GM12878 (cell line): ENCODE measurements around the gene ISCA2. TPM values are rescaled to one million over a fixed set of nuclear protein-coding genes. Genes with fewer than 3 reads are reported as not detected.

Experiments
- BACH1 ChIP-seq: fragments of 450-650 bp; IDR thresholded peaks from 2 replicates; pipeline ENCODE4 v1.6.1; 2017; ENCODE audit warnings: mild to moderate bottlenecking, borderline replicate concordance
- CHD2 ChIP-seq: IDR thresholded peaks from 2 replicates; pipeline ENCODE4 v1.6.1; 2011; ENCODE audit warnings: low read depth, low read length, improper control_type of control experiment, borderline replicate concordance
- EP300 ChIP-seq, 2 experiments: fragments of 150-350 bp in 1 of 2; IDR thresholded peaks; 2 replicates each; pipeline ENCODE4 v1.6.1; 2011 to 2012; ENCODE audit warnings: low read depth in 2 of 2, low read length in 2 of 2, borderline replicate concordance in 1 of 2, improper control_type of control experiment in 1 of 2, inconsistent platforms in 1 of 2; ENCODE audit not compliant: control insufficient read depth in 1 of 2
- PAX5 ChIP-seq: IDR thresholded peaks from 2 replicates; pipeline ENCODE4 v1.6.1; 2011; ENCODE audit warnings: low read depth, low read length, borderline replicate concordance
- RCOR1 ChIP-seq: conservative IDR thresholded peaks from 2 replicates; pipeline ENCODE4 v1.6.1; 2012; ENCODE audit warnings: low read depth, low read length, improper control_type of control experiment
- SIN3A ChIP-seq: IDR thresholded peaks from 2 replicates; pipeline ENCODE4 v1.6.1; 2012; ENCODE audit warnings: low read depth, low read length, improper control_type of control experiment
- SIX5 ChIP-seq: IDR thresholded peaks from 2 replicates; pipeline ENCODE4 v1.6.1; 2011; ENCODE audit warnings: mild to moderate bottlenecking, low read depth, low read length, moderate library complexity; ENCODE audit not compliant: severe bottlenecking
- ZBTB4 ChIP-seq: fragments of 450-650 bp; formaldehyde crosslinking; IDR thresholded peaks from 2 replicates; pipeline ENCODE4 v1.4.0; 2022; ENCODE audit warnings: mild to moderate bottlenecking, moderate library complexity
- polyA plus RNA-seq, 11 experiments: library from polyadenylated mRNA; depleted of rRNA in 4 of 11; unstranded in 6 of 11; stranded (reverse) in 5 of 11; fragments of >200 nt; fragmentation: Nextera tagmentation in 4 of 11; fragmentation: Illumina TruSeq in 1 of 11; extraction: Ambion mirVana in 4 of 11; extraction: Trizol in 1 of 11; gene quantifications; 1 replicate in 1 of 11; 2 replicates in 10 of 11; pipeline versions ENCODE4 v1.2.1 to v1.2.3, GENCODE V29; 2011 to 2016; ENCODE audit warnings: inconsistent platforms in 2 of 11, missing spikeins in 2 of 11, low read depth in 1 of 11
- total RNA-seq, 4 experiments: library from RNA; depleted of rRNA in 3 of 4; stranded (reverse); fragments of >200 nt in 3 of 4; fragmentation: Illumina TruSeq in 1 of 4; extraction: Trizol in 1 of 4; gene quantifications; 2 replicates each; pipeline versions ENCODE4 v1.2.1 to v1.2.3, GENCODE V29; 2013 to 2021
- TF ChIP-seq, protein P1 (sequence below): fragments of 450-650 bp; formaldehyde crosslinking; IDR thresholded peaks from 2 replicates; pipeline ENCODE4 v1.5.0; 2022; ENCODE audit warnings: mild to moderate bottlenecking, missing genetic modification characterization
- TF ChIP-seq, protein P2 (sequence below): IDR thresholded peaks from 2 replicates; pipeline ENCODE4 v1.6.1; 2011; ENCODE audit warnings: borderline replicate concordance, low read depth, mild to moderate bottlenecking, moderate library complexity, mixed read lengths, low read length; ENCODE audit not compliant: insufficient read depth; ENCODE audit errors: extremely low read length

The ISCA2 gene
- total and polyA plus RNA-seq, 10 of the 15 experiments (the other 5 are each of a cell fraction or from before 2014, with no cell fraction given): 7.5 to 116 (median 32.5) TPM

DNA sequence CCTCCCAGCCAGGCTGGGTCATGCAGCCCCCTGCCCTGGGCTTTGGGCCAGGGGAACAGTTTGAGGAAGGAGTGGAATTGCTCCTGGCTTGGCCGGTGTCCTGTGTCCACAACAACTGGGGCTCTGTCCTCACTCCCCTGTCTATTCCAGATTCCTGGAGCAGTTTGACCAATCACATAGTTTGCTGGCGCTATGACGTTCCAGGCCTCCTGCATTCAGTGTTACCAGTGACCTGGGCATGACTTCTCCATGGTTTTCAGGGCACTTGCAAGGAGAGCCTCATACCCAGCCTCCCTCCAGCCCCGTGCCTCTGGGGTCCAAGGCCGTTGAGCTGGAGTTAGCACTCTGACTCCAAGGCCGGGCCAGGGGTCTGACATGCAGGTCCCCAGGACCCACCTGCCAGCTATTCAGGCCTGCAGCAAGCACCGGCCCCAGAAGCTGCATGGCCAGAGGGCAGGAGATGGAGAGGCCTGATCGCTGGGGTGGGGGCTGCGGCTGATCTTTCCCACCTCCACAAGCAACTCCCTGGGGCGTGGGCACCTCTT is 34.2 kb downstream of the ISCA2 start (continued):
- TF ChIP-seq, protein P1, sequence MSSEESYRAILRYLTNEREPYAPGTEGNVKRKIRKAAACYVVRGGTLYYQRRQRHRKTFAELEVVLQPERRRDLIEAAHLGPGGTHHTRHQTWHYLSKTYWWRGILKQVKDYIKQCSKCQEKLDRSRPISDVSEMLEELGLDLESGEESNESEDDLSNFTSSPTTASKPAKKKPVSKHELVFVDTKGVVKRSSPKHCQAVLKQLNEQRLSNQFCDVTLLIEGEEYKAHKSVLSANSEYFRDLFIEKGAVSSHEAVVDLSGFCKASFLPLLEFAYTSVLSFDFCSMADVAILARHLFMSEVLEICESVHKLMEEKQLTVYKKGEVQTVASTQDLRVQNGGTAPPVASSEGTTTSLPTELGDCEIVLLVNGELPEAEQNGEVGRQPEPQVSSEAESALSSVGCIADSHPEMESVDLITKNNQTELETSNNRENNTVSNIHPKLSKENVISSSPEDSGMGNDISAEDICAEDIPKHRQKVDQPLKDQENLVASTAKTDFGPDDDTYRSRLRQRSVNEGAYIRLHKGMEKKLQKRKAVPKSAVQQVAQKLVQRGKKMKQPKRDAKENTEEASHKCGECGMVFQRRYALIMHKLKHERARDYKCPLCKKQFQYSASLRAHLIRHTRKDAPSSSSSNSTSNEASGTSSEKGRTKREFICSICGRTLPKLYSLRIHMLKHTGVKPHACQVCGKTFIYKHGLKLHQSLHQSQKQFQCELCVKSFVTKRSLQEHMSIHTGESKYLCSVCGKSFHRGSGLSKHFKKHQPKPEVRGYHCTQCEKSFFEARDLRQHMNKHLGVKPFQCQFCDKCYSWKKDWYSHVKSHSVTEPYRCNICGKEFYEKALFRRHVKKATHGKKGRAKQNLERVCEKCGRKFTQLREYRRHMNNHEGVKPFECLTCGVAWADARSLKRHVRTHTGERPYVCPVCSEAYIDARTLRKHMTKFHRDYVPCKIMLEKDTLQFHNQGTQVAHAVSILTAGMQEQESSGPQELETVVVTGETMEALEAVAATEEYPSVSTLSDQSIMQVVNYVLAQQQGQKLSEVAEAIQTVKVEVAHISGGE (CRISPR knock-in tag): no peak
- TF ChIP-seq PAX5 (no peak), CHD2 (no peak), BACH1 (no peak), SIN3A (no peak), SIX5 (no peak), ZBTB4 (CRISPR knock-in tag) (no peak), RCOR1 (no peak), EP300 (IDR thresholded peaks at IDR 0.05; ENCODE audit: borderline replicate concordance in 1 of 2, control insufficient read depth in 1 of 2, low read depth in 2 of 2, low read length in 2 of 2) (no peak)
- TF ChIP-seq, protein P2, sequence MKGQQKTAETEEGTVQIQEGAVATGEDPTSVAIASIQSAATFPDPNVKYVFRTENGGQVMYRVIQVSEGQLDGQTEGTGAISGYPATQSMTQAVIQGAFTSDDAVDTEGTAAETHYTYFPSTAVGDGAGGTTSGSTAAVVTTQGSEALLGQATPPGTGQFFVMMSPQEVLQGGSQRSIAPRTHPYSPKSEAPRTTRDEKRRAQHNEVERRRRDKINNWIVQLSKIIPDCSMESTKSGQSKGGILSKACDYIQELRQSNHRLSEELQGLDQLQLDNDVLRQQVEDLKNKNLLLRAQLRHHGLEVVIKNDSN: no peak
